Daoy (cell line): Measurements from ENCODE around the gene XIRP1. TPM values are rescaled to one million over a fixed set of nuclear protein-coding genes. Genes with fewer than 3 reads are reported as not detected.

Experiments used
- DNase-seq: peaks from one replicate; pipeline ENCODE4 v3.0.0-alpha.2; 2015; ENCODE audit warnings: low read depth
- total RNA-seq: library from RNA; depleted of rRNA; stranded (reverse); fragments of >200 nt; shearing (Covaris generic); gene quantifications from 2 replicates; pipeline ENCODE4 v1.2.3, GENCODE V29; 2014

The XIRP1 gene
- total RNA-seq, 1 experiment from 2014 or later = not detected

DNA sequence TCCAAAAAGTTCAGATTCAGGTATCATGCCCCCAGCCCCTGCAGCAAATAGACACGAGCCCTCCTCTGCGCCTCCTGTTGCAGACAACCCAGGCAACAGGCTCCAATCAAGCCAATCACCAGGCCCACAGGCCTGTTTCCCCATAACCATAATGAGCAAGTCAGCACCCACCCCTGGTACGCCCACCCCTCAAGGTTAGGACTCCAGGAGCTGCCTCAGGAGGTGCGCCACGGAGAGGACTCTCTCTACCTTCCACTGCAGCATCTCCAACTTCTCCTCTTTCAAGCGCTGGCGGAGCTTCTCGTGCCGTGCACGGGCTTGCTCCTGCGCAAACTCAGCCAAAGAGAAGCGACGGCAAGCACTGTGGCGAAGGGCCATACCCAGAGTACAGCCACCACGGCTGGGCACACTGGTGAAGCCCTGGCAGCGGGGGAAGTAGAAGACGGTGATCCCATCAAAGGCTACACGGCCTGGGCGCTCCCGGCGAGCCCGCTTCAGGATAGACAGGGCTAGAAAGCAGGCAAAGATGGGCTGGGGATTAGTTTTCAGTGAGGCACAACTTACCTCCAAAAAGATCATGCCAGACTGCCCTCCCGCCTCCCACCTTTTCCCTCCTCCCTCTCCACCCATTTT, 47.5 kb downstream of the XIRP1 start:
- DNase-seq = no peak

DNA sequence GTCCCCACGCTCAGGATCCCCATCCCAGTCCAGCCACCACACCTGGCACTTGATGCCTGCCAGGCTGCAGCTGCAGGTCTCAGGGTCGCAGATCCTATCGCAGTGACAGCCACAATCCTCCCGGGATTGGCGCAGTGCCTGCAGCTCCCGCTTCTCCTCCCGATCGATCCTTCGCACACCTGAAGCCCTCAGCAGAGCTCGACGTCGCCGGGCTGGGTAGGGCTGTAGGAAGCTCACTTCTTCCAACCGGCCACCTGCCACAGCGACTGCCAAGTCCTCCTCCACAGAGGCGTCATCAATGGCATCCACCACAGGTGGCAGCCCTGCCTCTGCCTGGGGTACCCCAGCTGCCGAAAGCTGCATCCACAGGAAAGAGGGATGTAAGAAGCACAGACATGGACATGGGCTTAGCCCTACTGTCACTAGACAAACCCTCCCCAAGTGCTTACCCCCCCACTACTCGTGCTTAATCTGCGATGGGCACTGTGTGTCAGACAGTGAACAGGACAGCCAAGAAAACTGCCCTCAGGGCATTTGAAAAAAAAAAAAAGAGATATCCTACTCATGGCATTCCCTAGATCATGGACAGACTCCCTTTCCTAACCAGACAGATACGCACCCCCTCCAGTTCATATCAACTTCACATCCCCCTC, 48.2 kb downstream of the XIRP1 start:
- DNase-seq = no peak

DNA sequence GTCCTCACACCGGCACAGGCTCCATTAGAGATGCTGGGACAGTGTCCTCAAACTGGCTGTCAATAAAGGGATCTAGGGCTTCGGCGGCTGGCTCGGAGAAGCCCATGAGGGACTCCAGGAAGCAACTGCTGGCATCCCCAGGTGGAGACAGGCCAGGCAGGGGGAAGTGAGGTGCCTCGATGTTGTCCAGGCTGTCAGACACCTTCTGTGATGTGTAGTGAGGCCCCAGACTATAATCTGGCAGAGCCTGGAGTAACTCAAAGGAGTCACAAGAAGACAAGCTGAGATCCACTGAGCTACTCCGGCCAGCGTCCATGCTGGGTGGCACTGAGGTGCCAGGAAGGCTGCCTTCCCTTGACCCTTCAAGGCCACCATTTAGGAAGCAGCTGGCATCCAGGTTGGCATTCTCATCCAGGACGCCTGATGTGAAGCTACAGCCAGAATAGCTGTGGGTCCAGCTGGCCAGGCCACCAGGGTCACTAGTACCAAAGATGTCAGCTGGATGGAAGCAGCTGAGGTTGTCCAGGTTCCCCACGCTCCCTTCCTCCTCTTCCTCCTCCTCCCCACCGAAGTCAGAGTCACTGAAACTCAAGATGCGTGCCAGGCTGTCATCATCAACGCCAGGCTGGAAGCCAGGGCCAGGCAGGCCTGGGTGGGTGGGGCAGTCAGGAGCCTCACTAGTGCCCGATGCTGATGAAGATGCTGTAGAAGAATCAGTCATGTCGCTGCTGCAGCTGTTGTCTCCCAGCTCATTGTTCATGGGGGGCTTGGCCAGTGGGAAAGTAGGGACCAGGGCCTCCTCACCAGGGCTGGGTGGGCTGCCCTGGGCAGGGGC, 49.1 kb downstream of the XIRP1 start:
- no peak for DNase-seq

DNA sequence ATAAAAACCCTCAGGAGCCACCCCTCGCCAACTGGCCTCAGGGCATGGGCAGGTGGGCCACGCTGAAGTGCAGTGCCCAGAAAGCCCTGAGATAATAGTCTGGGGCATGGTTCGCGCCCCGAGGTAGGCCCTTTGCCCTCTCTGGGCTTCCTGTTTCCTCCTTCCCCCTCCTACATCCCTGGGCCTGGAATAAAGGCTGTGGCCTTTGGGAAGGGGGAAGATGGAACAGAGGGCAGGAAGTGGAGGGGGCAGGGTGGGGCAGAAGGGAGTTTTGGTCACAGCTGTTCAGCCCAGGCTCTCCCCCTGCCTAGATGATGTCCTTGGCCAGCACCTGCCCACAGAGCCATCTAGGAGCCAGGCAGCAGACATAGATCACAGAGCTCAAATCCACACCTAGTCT, 50.3 kb downstream of the XIRP1 start:
- no peak for DNase-seq

DNA sequence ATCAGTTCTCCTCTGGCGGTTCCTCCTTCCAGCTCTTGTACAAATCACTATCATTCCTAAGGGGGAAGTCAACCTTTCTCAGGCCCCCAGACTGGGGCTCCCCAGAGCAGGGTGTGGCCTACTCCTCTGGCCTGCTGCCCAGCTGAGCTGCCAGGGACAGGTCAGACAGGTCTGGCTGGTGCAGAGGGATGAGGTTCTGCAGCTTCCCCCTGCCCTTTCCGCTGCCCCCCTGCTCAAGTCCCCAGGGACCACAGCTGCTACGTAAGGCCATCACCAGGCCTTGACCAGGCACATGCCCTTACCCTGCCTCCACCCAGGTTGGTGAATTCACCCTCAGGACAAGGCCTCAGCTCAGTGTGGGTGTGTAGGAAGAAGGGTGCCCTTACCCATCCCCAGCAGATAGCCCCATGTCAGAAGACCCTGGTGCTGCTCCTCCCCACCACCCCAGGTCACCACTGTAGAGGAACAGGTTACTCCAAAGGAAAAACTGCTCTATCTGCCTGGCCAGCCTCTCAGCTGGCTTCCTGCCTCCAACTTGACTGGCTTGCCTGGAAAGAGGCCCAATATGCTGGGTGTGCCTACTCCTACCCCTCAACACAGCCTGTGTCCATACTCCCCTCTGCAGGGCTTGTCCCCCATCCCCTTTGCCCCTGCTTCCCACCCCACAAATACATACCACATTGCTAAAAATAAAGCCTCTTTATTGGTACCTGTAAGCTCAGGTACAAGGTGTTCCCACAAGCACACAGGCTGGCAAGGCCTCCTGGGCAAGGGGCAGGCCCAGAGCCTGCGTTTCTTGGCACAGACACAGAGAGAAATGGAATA, 51.0 kb downstream of the XIRP1 start:
- DNase-seq = no peak

DNA sequence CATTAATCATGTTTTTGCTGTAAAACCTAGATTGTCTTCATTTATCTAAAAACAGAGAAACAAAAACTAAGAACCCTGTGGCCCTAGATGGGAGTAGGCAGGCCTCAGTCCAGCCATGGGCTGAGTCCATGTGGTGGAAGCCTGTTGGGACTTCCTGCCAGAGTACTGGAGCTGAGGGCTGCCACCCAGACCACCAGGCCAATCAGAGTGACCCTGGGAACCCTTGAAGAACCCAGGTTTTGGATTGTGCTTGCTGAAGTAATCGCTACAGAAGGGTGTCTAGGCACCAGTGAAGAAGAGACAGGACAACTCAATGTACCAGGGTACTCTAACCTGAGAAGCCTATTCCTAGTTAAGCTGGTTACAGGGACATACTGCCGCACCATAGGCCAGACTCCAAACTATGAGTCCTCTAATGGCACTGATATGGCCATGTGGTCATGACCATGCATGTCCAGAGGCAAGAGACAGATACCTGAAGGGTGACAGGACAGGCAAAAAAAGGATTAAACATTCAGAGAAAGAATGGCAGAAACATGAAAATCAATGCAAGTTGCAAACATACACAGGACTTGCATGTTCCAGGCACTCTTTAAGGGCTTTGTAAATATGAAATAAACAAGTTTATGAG, 51.9 kb downstream of the XIRP1 start:
- DNase-seq = no peak

DNA sequence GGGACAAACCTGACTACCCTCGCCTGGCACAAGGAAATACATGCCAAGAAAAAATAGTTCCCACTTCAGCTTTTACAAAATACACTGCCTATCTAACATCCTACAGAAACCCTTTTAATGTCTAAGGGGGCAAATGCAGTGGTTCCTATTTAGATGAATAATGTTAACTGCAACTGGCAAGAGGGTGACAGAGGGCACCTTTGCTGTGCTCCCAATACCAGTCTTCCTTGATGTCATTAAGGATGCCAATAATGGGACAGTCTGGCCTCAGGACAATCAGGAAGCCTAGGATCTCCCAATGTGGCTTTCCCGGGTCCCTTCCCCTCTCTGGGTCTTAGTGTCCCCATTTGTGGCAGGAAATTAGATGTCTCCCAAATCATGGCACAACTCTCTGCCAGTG, 53.0 kb downstream of the XIRP1 start:
- no peak for DNase-seq

DNA sequence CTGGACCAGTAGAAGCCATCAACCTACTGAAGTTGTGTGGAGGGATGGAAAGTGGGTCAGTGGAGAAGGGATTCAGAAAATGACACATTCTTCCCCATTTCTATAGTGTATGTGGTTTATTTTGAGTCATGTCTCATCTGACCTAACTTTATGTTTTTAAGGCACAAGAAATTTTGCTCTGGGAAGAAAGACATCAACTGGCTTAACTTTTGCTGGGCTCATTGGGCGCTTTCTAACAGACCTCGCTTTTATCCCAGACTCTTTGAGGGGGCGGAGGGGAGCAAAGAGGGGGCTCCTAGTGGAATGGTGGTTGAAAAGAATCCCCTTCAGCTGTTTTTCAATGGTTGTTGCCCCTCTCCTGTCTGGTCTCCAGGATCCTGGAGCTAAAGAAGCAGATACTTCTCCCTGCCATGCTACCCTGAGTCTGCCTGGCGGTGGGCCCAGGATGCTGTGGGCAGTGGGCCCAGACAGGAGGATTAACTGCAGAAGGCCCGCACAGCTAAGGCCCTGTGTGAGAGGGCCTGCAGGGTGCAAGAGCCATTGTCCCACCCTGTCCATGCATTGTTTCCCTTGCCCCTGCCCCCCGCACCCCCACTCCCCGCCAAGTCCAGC, 53.5 kb downstream of the XIRP1 start:
- DNase-seq = no peak

DNA sequence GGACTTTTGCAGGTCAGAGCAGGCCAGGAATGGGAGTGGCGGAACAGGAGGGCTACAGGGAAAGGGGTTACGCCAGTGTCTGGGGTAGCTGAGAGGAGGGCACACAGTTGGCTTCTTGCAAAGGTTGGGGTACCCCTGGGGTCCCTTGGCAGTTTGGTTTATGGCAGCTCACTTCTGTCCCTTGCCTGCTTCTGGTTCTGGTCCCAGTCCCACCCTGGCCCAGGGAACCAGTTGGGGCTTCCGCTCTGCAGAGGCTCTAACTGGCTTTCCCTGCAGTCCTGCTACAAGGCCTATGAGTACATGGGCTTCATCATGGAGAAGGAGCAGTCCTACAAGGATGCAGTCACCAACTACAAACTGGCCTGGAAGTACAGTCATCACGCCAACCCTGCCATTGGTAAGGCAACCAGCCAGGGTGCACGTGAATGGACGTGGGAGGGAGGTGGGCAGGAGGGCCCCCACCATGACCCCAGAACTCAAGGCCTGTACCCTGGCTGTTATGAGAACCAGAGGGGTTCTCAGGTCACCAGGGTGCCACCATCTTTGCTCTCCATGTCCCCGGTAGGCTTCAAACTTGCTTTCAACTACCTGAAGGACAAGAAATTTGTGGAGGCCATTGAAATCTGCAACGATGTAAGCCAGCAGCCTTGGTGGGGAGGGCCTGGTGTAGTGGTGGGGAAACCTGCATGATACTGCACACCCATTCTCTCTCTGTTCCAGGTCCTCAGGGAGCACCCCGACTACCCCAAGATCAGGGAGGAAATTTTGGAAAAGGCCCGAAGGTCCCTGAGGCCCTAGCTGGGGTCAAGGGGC, 54.2 kb downstream of the XIRP1 start:
- DNase-seq = no peak

DNA sequence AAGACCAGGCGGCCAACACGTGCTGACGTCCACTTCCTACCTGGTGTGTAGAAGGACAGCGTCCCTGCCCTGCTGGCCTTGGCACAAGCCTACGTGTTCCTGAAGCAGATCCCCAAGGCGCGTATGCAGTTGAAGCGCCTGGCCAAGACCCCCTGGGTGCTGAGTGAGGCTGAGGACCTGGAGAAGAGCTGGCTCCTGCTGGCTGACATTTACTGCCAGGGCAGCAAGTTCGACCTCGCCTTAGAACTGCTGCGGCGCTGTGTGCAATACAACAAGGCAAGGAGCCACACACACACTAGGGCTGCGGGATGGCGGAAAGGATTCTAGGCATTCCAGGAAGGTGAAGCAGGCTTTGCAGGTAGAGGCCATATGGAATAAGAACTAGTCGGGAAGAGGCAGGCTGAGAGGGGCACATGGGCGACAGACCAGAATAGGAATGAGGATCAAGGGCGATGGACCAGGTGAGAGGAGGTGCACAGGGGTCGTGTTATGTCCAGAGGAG, 54.9 kb downstream of the XIRP1 start:
- DNase-seq = no peak

DNA sequence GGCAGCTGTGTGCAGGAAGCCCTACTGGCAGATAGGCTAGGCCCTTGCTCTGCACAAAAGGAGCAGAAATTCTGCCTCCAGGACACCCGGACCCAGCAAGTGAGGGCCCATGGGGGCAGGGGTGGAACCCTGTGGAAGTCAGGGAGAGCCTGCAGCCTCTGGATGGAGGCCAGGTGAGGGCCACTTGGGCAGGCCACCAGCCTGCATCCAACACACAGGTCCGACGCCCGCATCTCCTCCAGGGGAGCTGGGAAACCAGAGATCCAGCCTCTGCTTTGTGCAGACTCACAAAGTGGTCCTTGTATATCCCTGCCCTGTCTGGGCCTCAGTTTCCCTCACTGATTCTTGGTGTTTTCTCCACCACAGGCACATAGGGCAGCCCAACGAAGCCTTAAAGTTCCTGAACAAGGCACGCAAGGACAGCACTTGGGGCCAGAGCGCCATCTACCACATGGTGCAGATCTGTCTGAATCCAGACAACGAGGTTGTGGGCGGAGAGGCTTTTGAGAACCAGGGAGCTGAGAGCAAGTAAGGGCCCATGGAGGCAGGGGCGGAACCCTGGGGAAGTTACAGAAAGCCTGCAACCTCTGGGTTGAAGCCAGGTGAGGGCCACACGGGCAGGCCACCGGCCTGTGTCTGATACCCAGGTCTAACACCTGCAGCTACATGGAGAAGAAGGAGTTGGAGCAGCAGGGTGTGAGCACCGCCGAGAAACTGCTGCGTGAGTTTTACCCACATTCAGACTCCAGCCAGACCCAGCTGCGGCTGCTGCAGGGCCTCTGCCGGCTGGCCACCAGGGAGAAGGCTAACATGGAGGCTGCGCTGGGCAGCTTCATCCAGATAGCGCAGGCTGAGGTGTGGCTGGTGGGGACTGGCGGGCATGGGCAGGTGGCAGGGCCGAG, 55.6 kb downstream of the XIRP1 start:
- DNase-seq = no peak

DNA sequence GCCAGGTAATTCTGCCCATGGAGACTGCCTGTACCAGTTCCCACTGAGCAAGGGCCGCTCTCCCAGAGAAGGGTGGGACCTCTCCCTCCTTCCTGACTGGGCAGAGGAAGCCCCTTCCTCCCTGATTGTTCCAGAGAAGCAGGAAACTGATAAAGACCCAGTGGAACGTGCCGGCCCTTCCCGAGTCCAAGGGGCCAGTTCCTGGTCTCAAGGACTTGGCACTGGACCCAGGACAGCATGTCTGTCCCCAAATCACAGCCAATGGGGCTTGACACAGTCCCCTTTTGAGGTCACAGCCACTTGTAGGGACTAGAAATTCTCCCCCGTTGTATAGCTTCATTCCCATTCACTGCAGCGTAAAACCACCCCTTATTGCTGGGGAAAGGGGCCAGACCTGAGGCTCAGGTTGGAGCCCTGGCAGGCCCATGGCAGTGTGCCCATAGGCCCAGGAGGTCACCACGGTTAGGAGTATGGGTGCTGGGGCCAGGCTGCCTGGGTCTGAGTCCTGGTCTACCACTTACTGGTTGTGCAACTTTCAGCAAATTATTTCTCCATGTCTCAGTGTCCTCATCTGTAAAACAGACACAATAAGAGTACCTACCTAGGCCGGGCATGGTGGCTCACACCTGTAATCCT, 57.1 kb downstream of the XIRP1 start:
- no peak for DNase-seq

DNA sequence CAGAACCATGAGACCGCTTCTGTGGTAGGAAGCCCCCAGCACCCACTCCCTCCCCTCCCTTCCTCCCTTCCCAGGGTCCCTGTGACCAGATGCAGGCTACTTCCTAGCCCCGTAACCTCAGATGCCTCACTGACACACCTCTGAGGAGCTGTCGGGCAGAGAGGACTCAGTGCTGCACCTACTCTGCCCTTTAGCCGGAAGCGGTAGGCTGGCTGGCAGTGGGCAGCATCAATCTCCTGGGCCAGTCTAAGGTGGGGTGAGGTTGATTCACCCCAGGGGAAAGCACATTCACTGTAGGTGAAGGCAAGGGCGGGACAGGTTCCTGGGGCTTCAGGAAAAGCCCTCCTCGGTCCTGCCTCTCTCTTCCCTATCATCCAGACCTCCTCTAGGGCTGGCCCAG, 58.1 kb downstream of the XIRP1 start:
- no peak for DNase-seq

DNA sequence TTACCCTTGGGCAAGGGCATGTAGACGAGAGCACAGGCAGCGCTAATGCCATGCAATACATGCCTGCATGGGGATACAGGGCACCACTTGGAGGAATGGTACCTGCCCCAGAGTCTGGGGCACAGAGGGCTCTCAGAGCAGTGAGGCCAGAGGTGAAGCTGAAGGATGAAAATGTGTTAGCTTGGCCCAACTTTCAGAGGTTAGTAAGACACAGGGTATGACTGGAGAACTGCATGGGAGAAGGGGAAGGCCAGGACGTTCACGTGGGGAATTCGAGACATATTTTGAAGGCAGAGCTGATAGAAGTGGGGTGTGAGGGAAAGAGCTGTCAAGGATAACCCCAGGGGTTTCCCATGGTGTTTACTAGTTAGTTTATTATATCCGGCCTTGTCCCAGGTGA, 58.6 kb downstream of the XIRP1 start:
- no peak for DNase-seq
